HG03432 (cell line): ENCODE measurements around the gene SLC26A11.
"Not testable (repeated sequence)": the region's sequence is repeated elsewhere in the genome, so short reads cannot be mapped to it uniquely, and the experiment has no call there.

Source experiments
- ATAC-seq: cut with Tn5 transposase; IDR thresholded peaks from one replicate; pipeline ENCODE4 v1.9.1; 2021; ENCODE audit warnings: mild to moderate bottlenecking, moderate library complexity; ENCODE audit not compliant: unreplicated experiment

SLC26A11 gene

GRCh38 chr17:80195671-80196529 is 24.3 kb upstream of the SLC26A11 start:
- ATAC-seq, result no peak

DNA sequence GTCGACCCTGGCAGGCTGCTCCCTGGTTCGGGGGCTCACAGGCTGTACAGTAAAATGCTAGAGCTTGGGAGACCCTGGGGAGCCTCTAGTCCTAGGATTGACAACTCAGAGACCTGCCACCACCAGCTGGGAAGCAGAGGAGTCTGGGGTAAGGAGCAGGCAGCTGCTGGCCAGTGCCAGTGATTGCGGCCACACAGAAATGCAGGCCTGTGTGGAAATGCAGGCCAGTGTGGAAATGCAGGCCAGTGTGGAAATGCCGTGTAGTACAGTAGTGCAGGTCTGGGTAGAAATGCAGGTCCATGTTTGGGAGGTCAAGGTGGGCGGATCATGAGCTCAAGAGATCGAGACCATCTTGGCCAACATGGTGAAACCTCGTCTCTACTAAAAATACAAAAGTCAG is 23.6 kb upstream of the SLC26A11 start:
- no peak for ATAC-seq

DNA sequence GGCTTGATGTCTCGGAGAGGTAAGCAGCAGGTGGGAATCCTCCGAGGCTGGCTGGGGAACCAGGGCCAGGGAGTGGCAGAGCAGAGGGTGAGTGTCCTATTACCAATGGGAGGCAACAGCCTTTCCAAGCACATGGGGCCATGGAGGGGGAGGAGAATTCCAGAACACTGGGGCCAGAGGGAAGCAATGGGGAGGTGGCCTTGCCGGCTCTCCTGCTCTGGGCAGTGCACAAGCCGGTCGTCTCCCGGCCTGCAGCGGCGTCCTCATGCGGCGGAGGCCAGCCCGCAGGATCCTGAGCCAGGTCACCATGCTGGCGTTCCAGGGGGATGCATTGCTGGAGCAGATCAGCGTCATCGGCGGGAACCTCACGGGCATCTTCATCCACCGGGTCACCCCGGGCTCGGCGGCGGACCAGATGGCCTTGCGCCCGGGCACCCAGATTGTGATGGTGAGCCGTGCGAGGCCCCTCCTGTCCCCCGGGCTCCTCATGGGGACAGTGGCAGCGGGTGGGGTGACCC is 22.0 kb upstream of the SLC26A11 start:
- ATAC-seq, result no peak

GRCh38 chr17:80199295-80199694 is 20.9 kb upstream of the SLC26A11 start:
- not testable (repeated sequence) for ATAC-seq

DNA sequence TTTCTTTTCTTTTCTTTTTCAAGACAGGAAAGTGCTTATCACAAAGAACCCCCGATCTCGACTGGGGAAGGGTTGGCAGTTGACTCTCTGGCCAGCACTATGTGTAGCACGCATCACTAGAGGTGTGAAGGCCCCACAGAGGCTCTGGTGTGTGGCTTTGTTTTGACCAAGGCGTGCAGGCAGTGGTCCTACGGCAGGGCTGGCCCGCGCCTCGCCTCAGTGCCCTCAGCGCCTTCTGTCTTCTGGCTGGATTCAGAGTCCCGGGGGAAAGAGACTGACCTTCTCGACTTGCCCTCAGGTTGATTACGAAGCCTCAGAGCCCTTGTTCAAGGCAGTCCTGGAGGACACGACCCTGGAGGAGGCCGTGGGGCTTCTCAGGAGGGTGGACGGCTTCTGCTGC is 18.8 kb upstream of the SLC26A11 start:
- no peak for ATAC-seq

- ATAC-seq, result no peak
Observed at GRCh38 chr17:80202197-80202596, 18.0 kb upstream of the SLC26A11 start.

DNA sequence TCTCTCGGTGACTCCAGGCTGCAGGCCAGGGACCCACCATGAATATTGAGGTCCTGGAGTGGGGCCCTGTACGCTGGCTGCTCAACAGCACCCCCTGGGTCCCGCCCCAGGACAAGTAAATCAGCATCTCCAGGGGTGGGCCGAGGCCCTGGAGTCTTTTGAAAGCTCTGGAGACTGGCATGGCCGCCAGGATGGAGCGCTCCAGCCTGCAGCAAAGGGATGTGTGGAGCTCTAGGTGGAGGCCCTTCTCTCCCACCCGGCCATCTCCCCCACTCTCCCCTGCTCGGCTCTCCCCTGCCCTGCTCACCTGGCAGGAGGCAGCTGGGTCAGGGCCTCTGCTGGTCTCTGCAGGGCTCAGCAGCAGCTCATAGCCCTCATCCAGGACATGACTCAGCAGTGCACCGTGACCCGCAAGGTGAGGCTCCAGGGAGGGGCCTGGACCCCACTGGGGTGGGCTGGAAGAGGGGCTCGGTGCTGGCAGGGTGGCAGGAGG is 16.7 kb upstream of the SLC26A11 start:
- ATAC-seq, result no peak

DNA sequence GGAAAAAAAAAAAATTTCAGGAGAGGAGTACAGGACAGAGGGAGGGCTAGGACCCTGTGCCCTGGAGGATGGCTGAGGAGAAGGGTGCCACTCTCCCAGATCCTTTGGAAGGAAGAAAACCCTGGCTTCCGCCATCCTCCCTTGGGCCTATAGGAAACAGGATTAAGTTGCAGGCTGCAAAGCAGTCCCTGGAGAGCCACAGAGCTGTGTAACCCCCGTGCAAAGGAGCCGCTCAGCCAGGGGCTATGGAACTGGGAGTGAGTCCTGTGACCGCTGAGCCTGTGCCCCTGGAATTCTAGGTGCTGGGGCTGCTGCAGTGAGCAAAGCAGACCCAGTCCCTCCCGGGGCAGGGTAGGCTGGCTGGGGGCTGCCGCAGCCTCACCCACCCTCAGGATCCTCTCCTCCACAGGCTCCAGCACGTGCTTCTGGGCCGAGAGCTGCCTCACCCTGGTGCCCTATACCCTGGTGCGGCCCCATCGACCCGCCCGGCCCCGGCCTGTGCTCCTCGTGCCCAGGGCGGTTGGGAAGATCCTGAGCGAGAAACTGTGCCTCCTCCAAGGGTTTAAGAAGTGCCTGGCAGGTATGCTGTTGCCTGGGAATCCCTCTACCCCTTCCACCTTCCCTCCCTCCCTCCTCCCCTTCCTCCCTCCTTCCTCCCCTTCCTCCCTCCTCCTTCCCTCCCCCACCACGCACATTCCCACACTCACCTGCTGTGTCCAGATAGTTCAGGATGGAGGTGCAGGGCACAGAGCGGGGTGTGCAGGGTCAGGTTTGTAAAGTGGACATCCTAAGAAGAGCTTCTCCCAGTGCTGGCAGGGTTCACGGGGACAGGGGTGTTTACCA is 15.4 kb upstream of the SLC26A11 start:
- no peak for ATAC-seq

- no peak for ATAC-seq
Observed at GRCh38 chr17:80205811-80206210, 14.4 kb upstream of the SLC26A11 start.

DNA sequence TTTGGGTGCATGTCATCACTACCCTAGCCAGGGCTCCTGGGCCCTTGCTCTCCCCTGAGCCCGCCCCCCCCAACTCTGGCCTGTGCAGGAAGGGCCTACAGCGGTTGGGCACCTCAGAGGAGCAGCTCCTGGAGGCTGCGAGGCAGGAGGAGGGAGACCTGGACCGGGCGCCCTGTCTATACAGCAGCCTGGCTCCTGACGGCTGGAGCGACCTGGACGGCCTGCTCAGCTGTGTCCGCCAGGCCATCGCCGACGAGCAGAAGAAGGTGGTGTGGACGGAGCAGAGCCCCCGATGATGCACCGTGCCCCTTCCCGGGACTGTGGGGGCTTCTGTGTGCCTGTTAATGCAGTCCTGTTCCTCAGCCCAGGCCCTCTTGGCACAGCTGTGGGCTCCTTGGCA is 12.2 kb upstream of the SLC26A11 start:
- no peak for ATAC-seq

- ATAC-seq, result no peak
Observed at GRCh38 chr17:80209765-80210164, 10.5 kb upstream of the SLC26A11 start.

DNA sequence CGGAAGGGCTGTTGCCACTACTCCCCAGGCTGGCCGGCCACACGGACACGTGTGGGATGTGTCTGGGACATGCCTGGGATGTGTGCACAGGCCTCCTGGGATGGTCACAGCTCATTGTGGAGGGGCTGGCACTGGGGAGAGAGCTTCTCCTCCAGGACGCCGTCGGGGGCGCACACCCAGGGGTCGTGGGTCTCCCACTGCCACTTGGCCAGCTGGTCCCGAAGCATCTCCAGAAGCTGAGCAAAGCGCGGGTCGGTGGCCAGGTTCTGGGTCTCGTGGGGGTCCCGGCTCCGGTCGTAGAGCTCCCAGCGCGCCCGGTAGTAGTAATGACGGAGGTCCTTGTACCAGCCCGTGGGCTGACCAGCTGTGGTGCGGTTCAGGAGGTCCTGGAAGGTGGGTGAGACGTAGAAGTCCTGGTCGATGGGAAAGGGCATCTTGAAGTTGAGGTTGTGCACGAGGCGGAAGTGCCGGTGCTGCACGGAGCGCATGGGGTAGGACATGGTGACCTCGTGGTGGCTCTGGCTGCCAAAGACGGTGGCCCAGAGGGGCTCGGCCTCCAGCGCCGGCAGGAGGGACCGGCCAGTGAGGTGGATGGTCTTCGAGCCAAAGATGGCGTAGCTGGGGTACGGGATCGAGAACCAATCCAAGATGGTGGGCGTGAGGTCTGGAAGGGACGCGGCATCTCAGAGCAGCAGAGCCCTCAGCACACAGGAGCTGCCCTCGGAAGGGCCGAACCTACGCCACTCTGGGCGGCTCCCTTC is 9.7 kb upstream of the SLC26A11 start:
- ATAC-seq, result no peak

DNA sequence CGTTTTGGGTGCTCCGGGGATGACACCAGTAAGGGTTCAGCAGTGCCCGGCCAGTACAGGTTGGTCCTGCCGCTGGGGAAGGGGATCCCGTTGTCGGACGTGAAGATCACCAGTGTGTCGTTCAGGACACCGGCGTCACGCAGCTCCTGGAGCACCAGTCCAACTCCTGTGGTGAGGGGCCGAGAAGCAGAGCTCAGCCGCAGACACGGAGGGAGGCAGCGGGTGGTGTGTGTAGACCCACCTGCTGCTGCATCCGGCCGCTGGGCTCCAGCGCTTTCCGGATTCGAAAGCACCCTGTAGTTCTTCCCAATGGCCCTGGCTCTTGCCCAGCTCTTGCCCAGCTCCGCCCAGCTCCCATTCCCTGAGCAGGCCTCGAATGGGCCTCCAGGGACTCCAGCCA is 8.1 kb upstream of the SLC26A11 start:
- ATAC-seq, result no peak

- no peak for ATAC-seq
Observed at GRCh38 chr17:80212511-80212910, 7.7 kb upstream of the SLC26A11 start.

- no peak for ATAC-seq
Observed at GRCh38 chr17:80212962-80213642, 7.1 kb upstream of the SLC26A11 start.

DNA sequence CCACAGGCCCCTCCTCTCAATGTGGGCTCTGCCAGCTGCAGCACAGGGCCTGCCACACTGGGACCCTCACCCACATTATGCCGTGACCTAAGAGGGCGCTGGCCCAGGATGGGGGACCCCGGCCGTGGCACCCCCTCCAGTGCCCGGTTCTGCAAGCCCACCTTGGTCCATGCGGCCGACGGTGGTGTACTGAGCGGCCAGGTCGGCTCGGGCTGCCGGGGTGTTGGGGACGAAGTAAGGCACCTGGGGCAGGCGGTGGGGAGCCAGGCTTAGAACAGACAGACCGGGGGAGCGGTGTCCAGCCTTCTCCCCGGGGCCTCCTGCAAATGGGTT is 6.6 kb upstream of the SLC26A11 start:
- no peak for ATAC-seq

- no peak for ATAC-seq
Observed at GRCh38 chr17:80214012-80214877, 6.0 kb upstream of the SLC26A11 start.

GRCh38 chr17:80214878-80215210 is 5.4 kb upstream of the SLC26A11 start:
- no peak for ATAC-seq
